IMR-90 (cell line): Measurements from ENCODE around the gene PARVG.

ENCODE experiments used
- CTCF ChIP-seq: conservative IDR thresholded peaks from 2 replicates; pipeline ENCODE4 v1.5.1; 2012; ENCODE audit warnings: mild to moderate bottlenecking, low read depth, low read length, improper control_type of control experiment
- MXI1 ChIP-seq: IDR thresholded peaks from 2 replicates; pipeline ENCODE4 v1.6.1; 2012; ENCODE audit warnings: low read depth, mild to moderate bottlenecking, low read length, moderate library complexity, borderline replicate concordance
- POLR2A ChIP-seq: IDR thresholded peaks from 2 replicates; pipeline ENCODE4 v1.6.1; 2012; ENCODE audit warnings: mild to moderate bottlenecking, low read depth, low read length
- RCOR1 ChIP-seq: IDR thresholded peaks from 2 replicates; pipeline ENCODE4 v1.6.1; 2012; ENCODE audit warnings: mild to moderate bottlenecking, low read length, improper control_type of control experiment; ENCODE audit not compliant: insufficient replicate concordance
- RFX5 ChIP-seq: IDR thresholded peaks from 2 replicates; pipeline ENCODE4 v1.8.0; 2012; ENCODE audit warnings: low read depth, mild to moderate bottlenecking, low read length, moderate library complexity
- SMC3 ChIP-seq: fragments of 150-350 bp; IDR thresholded peaks from 2 replicates; pipeline ENCODE4 v1.6.1; 2016; ENCODE audit warnings: low read depth, mild to moderate bottlenecking, antibody characterized with exemption, low read length, moderate library complexity

- TF ChIP-seq CTCF (no peak), POLR2A (no peak), MXI1 (no peak), RFX5 (no peak), SMC3 (no peak), RCOR1 (no peak)
These were observed 9.8 kb downstream of the PARVG start for GRCh38 chr22:44190381-44190976.
